ENCODE data around the gene DDA1.

Gene DDA1

DNA sequence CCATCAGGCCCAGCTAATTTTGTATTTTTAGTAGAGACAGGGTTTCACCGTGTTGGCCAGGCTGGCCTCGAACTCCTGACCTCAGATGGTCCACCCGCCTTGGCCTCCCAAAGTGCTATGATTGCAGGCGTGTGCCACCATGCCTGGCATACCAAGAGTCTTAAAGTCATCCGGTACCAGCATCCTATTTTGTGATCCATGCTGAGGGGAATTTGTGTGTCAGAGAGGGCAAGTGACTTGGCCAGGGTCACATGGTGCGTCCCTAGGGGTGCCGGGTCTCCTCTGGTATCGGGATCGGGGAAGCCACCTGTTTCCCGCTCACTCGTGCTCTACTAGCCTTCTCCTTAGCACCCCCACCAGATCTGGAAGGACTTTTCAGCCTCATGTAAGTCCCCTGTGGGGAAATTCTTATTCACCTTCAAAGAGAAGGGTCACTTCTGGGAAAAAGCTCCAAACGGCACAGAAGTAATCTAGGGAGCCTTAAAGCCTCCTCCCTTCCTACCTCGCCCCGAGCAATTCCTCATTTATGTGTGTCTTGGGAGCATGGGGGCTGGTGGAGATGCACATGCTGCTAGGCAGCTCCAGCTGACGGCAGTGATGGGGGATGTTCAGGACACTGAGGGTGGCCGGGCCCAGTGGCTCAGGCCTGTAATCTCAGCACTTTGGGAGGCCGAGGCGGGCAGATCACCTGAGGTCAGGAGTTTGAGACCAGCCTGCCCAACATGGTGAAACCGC is 33.8 kb upstream of the DDA1 start:
- H3K36me3 ChIP-seq (ENCODE audit: insufficient read depth, low read length): peaks cover 51% of the 10 kb centered on the region
- H3K27me3 ChIP-seq (ENCODE audit: control insufficient read depth, insufficient read depth, low read length): no peaks in the 10 kb centered on the region
- H3K4me3 ChIP-seq (ENCODE audit: low read length): no peak overlapping the region
- H3K9ac ChIP-seq (ENCODE audit: low read depth, low read length): no peak overlapping the region
- H3K9me3 ChIP-seq (replicated peaks; ENCODE audit: low read length): no peaks in the 10 kb centered on the region
- H3K4me2 ChIP-seq (ENCODE audit: low read length): no peak overlapping the region
- no peaks in the 10 kb centered on the region for H3K4me1 ChIP-seq (ENCODE audit: control insufficient read depth, insufficient read depth, low read length)

DNA sequence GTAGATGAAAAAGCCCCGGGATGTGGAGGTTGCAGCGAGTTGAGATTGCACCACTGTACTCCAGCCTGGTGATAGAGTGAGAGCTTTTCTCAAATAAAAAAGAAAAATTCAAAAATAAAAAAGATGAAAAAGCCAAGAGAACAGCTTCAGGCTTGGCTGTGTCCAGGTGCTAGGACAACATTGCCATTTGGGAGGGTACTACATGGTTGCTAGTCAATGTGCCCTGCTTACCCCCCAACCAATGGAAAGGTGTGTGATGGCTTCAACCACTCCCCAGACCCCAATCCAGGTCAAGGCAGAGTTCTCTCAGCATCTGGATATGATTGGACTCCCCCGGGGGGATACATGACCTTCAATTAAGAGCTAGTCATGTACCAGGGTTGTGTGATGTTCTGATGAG is 29.9 kb upstream of the DDA1 start:
- Histone ChIP-seq H3K9me3 (replicated peaks; ENCODE audit: low read length) (no peaks in the 10 kb centered on the region), H3K27me3 (ENCODE audit: control insufficient read depth, insufficient read depth, low read length) (no peaks in the 10 kb centered on the region), H3K4me2 (ENCODE audit: low read length) (no peak overlapping the region), H3K9ac (ENCODE audit: low read depth, low read length) (no peak overlapping the region), H3K4me1 (ENCODE audit: control insufficient read depth, insufficient read depth, low read length) (peaks cover 13% of the 10 kb centered on the region), H3K36me3 (ENCODE audit: insufficient read depth, low read length) (peaks cover 31% of the 10 kb centered on the region), H3K4me3 (ENCODE audit: low read length) (no peak overlapping the region)

- Histone ChIP-seq H3K9me3 (replicated peaks; ENCODE audit: low read length) (no peaks in the 10 kb centered on the region), H3K4me1 (ENCODE audit: control insufficient read depth, insufficient read depth, low read length) (peaks cover 13% of the 10 kb centered on the region), H3K9ac (ENCODE audit: low read depth, low read length) (peak within 1 kb of the TSS; percentile 46), H3K4me3 (ENCODE audit: low read length) (peak within 1 kb of the TSS; percentile 67), H3K27me3 (ENCODE audit: control insufficient read depth, insufficient read depth, low read length) (no peaks in the 10 kb centered on the region), H3K4me2 (ENCODE audit: low read length) (peak within 1 kb of the TSS; percentile 94), H3K36me3 (ENCODE audit: insufficient read depth, low read length) (peaks cover 16% of the 10 kb centered on the region)
Observed at GRCh38 chr19:17281391-17282304, 27.7 kb upstream of the DDA1 start, which contains the start of gene ANKLE1. ANKLE1 (plus strand) TSS chr19:17281901; CDS start chr19:17281921, 20 bp downstream.

GRCh38 chr19:17282488-17283125 is 26.8 kb upstream of the DDA1 start:
- no peaks in the 10 kb centered on the region for H3K27me3 ChIP-seq (ENCODE audit: control insufficient read depth, insufficient read depth, low read length)
- no peaks in the 10 kb centered on the region for H3K9me3 ChIP-seq (replicated peaks; ENCODE audit: low read length)
- H3K9ac ChIP-seq (ENCODE audit: low read depth, low read length): peak overlapping the region; percentile 46
- peaks cover 10% of the 10 kb centered on the region for H3K36me3 ChIP-seq (ENCODE audit: insufficient read depth, low read length)
- H3K4me2 ChIP-seq (ENCODE audit: low read length): peak overlapping the region; percentile 94
- H3K4me1 ChIP-seq (ENCODE audit: control insufficient read depth, insufficient read depth, low read length): peaks cover 13% of the 10 kb centered on the region
- peak overlapping the region; percentile 67 for H3K4me3 ChIP-seq (ENCODE audit: low read length)

- Histone ChIP-seq H3K27me3 (ENCODE audit: control insufficient read depth, insufficient read depth, low read length) (no peaks in the 10 kb centered on the region), H3K9me3 (replicated peaks; ENCODE audit: low read length) (no peaks in the 10 kb centered on the region), H3K4me1 (ENCODE audit: control insufficient read depth, insufficient read depth, low read length) (peaks cover 13% of the 10 kb centered on the region), H3K36me3 (ENCODE audit: insufficient read depth, low read length) (peaks cover 7% of the 10 kb centered on the region), H3K9ac (ENCODE audit: low read depth, low read length) (no peak overlapping the region), H3K4me2 (ENCODE audit: low read length) (no peak overlapping the region), H3K4me3 (ENCODE audit: low read length) (no peak overlapping the region)
Observed at GRCh38 chr19:17283504-17283996, 25.8 kb upstream of the DDA1 start.

- H3K9me3 ChIP-seq (replicated peaks; ENCODE audit: low read length): no peaks in the 10 kb centered on the region
- no peaks in the 10 kb centered on the region for H3K36me3 ChIP-seq (ENCODE audit: insufficient read depth, low read length)
- no peaks in the 10 kb centered on the region for H3K27me3 ChIP-seq (ENCODE audit: control insufficient read depth, insufficient read depth, low read length)
- no peak overlapping the region for H3K4me2 ChIP-seq (ENCODE audit: low read length)
- H3K4me3 ChIP-seq (ENCODE audit: low read length): no peak overlapping the region
- H3K9ac ChIP-seq (ENCODE audit: low read depth, low read length): no peak overlapping the region
- peaks cover 13% of the 10 kb centered on the region for H3K4me1 ChIP-seq (ENCODE audit: control insufficient read depth, insufficient read depth, low read length)
Observed at GRCh38 chr19:17285415-17286135, 23.8 kb upstream of the DDA1 start.

DNA sequence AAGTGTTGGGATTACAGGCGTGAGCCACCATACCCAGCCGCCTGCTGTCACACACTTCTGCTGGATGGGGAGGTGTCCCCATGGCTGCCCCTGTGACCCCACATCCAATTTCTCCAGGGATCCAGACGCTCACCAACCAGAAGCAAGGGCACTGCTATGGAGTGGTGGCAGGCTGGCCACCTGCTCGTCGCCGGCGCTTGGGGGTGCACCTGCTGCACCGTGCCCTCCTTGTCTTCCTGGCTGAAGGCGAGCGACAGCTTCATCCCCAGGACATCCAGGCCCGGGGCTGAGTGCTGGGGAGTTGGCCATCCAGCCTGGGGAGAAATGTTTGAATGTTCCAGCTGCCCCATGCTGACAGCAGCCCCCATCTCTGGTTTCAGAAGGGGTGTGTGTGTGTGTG is 23.1 kb upstream of the DDA1 start:
- Histone ChIP-seq H3K27me3 (ENCODE audit: control insufficient read depth, insufficient read depth, low read length) (no peaks in the 10 kb centered on the region), H3K4me3 (ENCODE audit: low read length) (no peak overlapping the region), H3K4me1 (ENCODE audit: control insufficient read depth, insufficient read depth, low read length) (peaks cover 13% of the 10 kb centered on the region), H3K4me2 (ENCODE audit: low read length) (no peak overlapping the region), H3K9me3 (replicated peaks; ENCODE audit: low read length) (no peaks in the 10 kb centered on the region), H3K36me3 (ENCODE audit: insufficient read depth, low read length) (no peaks in the 10 kb centered on the region), H3K9ac (ENCODE audit: low read depth, low read length) (no peak overlapping the region)

DNA sequence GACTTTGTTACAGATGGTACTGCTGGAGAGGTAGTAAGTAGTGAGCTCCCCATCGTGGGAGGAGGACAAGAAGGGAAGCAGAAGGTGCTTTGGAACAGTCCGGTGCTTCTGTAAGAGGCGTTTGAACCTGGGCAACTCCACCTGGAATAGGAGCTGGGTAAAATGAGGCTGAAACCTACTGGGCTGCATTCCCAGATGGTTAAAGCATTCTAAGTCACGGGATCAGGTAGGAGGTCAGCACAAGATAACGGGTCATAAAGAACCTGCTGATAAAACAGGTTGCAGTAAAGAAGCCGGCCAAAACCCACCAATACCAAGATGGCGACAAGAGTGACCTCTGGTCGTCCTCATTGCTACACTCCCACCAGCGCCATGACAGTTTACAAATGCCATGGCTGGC is 22.6 kb upstream of the DDA1 start:
- Histone ChIP-seq H3K27me3 (ENCODE audit: control insufficient read depth, insufficient read depth, low read length) (no peaks in the 10 kb centered on the region), H3K4me2 (ENCODE audit: low read length) (no peak overlapping the region), H3K36me3 (ENCODE audit: insufficient read depth, low read length) (no peaks in the 10 kb centered on the region), H3K9me3 (replicated peaks; ENCODE audit: low read length) (no peaks in the 10 kb centered on the region), H3K4me1 (ENCODE audit: control insufficient read depth, insufficient read depth, low read length) (peaks cover 8% of the 10 kb centered on the region), H3K4me3 (ENCODE audit: low read length) (no peak overlapping the region), H3K9ac (ENCODE audit: low read depth, low read length) (no peak overlapping the region)

GRCh38 chr19:17289489-17289888 is 19.9 kb upstream of the DDA1 start:
- Histone ChIP-seq H3K27me3 (ENCODE audit: control insufficient read depth, insufficient read depth, low read length) (no peaks in the 10 kb centered on the region), H3K4me2 (ENCODE audit: low read length) (no peak overlapping the region), H3K4me1 (ENCODE audit: control insufficient read depth, insufficient read depth, low read length) (no peaks in the 10 kb centered on the region), H3K36me3 (ENCODE audit: insufficient read depth, low read length) (no peaks in the 10 kb centered on the region), H3K9me3 (replicated peaks; ENCODE audit: low read length) (no peaks in the 10 kb centered on the region), H3K4me3 (ENCODE audit: low read length) (no peak overlapping the region), H3K9ac (ENCODE audit: low read depth, low read length) (no peak overlapping the region)

DNA sequence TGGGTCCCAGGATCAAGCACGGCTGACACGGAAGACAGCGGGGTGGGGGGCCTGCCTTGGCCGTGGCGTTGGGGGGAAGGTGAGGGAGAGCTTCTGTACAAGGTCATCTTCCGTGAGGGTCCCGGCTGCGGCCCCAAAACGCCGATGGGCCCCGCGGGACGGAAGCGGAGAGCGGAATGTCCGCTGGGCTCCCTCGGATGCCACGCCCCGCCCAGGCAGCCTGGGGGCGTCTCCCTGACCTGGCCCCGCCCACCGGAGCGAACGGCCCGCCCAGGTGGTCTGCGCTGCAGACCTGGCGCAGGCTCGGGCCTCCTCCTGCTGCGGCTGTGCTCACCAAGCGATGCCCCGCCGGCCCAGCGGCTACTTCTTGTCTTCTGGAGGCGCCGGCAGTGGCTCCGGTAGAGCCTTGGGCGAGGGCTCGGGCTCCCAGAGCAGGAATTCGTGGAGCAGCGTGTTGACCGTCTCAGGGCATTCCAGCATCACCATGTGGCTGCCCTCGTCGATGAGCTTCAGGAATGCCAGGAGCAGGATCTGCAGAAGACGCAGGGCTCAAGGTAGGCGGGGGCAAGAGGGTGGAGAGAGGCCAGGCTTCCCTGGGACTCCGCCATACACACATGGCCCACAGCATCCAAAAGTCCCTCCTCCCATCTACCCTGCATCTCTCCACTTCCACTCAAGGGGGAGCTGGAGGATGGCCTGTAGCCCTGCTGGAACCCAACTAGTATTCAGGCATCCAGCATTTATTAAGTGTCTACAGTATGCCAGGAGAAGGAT is 16.9 kb upstream of the DDA1 start:
- Histone ChIP-seq H3K4me2 (ENCODE audit: low read length) (peak overlapping the region; percentile 84), H3K36me3 (ENCODE audit: insufficient read depth, low read length) (no peaks in the 10 kb centered on the region), H3K27me3 (ENCODE audit: control insufficient read depth, insufficient read depth, low read length) (no peaks in the 10 kb centered on the region), H3K4me3 (ENCODE audit: low read length) (peak overlapping the region; percentile 68), H3K9ac (ENCODE audit: low read depth, low read length) (peak overlapping the region; percentile 51), H3K9me3 (replicated peaks; ENCODE audit: low read length) (no peaks in the 10 kb centered on the region), H3K4me1 (ENCODE audit: control insufficient read depth, insufficient read depth, low read length) (peaks cover 6% of the 10 kb centered on the region)

All from skeletal muscle satellite cell (primary cell).